ENCODE results near the gene FREM1. TPM values are rescaled to one million over a fixed set of nuclear protein-coding genes. Genes with fewer than 3 reads are reported as not detected.
A peak's percentile ranks its signal among the peaks of the same experiment; 100 is the strongest.

Gene FREM1
- total and polyA plus RNA-seq, 4 donors: 0.33 to 21.8 (median 1.3) TPM

DNA sequence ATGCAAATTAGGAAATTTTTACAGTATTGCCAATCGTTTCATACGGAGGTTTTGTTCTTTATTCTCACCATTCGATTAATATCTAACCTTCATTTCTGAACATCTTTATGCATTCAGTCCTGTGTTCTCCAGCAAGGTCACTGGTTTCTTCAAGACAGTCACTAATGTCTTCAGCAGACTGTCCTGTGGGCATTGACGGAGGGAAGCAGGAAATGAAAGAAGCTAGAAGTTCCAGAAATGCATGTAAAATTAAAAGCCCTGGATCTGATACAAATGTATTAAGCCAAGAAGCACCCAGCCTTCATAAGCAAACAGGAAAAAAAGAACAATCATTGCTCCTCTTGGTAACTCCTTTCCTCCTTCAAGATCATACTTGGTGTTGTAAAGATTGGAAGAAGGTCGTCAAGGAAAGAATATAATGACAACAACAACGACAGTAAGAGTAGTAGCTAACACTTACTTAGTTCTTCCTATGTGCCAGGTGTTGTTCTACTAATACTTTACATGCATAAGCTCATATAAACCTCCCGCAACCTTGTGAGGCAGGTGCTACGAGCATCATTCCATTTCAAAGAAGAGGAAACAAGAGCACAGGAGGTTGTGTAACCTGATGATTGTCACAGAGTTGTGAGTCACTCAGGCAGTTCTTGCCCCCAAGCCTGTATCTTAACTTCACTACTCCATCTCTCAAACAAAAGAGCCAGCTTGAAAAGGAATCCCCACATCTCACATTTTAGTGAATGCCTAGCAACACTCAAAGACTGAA is 127.8 kb downstream of the FREM1 start:
- DNase-seq: no peak
- no peak for ATAC-seq (ENCODE audit: insufficient read depth, low FRiP score)
- H3K4me3 ChIP-seq: no peak overlapping the region
- H3K4me1 ChIP-seq (ENCODE audit: control insufficient read depth in 5 of 5, insufficient read depth in 5 of 5, low read length in 5 of 5): no peaks in the 10 kb centered on the region
- peaks cover 0 to 22% (median 8%) of the 10 kb centered on the region in 4 donors for H3K36me3 ChIP-seq (ENCODE audit: control insufficient read depth in 4 of 4, insufficient read depth in 4 of 4, low read length in 4 of 4)
- H3K9ac ChIP-seq (ENCODE audit: insufficient read depth in 1 of 2, low read length in 2 of 2): no peak overlapping the region
- WGBS, 2 donors: 83 to 87% methylated on average over 8 of the region's 8 CpGs
- H3K27me3 ChIP-seq (ENCODE audit: control insufficient read depth in 3 of 3, insufficient read depth in 3 of 3, low read length in 2 of 3): no peaks in the 10 kb centered on the region
- no peak overlapping the region for H3K27ac ChIP-seq (ENCODE audit: low read depth in 1 of 2, low read length in 1 of 2)
- TF ChIP-seq, protein P1, sequence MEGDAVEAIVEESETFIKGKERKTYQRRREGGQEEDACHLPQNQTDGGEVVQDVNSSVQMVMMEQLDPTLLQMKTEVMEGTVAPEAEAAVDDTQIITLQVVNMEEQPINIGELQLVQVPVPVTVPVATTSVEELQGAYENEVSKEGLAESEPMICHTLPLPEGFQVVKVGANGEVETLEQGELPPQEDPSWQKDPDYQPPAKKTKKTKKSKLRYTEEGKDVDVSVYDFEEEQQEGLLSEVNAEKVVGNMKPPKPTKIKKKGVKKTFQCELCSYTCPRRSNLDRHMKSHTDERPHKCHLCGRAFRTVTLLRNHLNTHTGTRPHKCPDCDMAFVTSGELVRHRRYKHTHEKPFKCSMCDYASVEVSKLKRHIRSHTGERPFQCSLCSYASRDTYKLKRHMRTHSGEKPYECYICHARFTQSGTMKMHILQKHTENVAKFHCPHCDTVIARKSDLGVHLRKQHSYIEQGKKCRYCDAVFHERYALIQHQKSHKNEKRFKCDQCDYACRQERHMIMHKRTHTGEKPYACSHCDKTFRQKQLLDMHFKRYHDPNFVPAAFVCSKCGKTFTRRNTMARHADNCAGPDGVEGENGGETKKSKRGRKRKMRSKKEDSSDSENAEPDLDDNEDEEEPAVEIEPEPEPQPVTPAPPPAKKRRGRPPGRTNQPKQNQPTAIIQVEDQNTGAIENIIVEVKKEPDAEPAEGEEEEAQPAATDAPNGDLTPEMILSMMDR (IDR thresholded peaks at IDR 0.05; ENCODE audit: control extremely low read depth, extremely low read depth): no peak
- no peaks in the 10 kb centered on the region for H3K9me3 ChIP-seq (ENCODE audit: control insufficient read depth in 4 of 4, insufficient read depth in 3 of 4, low read length in 3 of 4)

DNA sequence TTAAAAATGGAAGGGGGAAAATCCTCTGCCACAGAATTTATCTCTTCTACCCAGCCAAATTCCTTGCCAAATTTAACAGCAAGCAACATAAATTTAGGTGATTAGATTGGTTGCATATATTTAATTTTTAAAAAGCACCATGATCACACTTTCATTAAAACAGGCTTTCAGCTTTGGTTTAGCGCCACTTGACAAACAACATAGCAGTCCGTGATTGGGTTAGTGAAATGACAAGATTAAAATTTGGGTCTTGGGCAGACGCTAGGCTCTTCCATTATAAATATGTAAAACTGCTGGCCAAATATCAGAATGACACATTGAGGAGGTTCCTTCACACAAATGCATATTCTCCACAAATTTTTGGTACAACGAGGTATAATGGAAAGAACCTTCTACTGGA is 129.5 kb downstream of the FREM1 start:
- Histone ChIP-seq H3K9ac (ENCODE audit: insufficient read depth in 1 of 2, low read length in 2 of 2) (no peak overlapping the region), H3K27ac (ENCODE audit: low read depth in 1 of 2, low read length in 1 of 2) (no peak overlapping the region), H3K9me3 (ENCODE audit: control insufficient read depth in 4 of 4, insufficient read depth in 3 of 4, low read length in 3 of 4) (no peaks in the 10 kb centered on the region), H3K4me1 (ENCODE audit: control insufficient read depth in 5 of 5, insufficient read depth in 5 of 5, low read length in 5 of 5) (no peaks in the 10 kb centered on the region), H3K27me3 (ENCODE audit: control insufficient read depth in 3 of 3, insufficient read depth in 3 of 3, low read length in 2 of 3) (no peaks in the 10 kb centered on the region), H3K36me3 (ENCODE audit: control insufficient read depth in 4 of 4, insufficient read depth in 4 of 4, low read length in 4 of 4) (peaks cover 0 to 22% (median 8%) of the 10 kb centered on the region in 4 donors), H3K4me3 (no peak overlapping the region)
- TF ChIP-seq, protein P1 (IDR thresholded peaks at IDR 0.05; ENCODE audit: control extremely low read depth, extremely low read depth): no peak
- DNase-seq (no peak), ATAC-seq (ENCODE audit: insufficient read depth, low FRiP score) (no peak)
- WGBS, 2 donors: 91 to 96% methylated on average over 4 of the region's 4 CpGs

DNA sequence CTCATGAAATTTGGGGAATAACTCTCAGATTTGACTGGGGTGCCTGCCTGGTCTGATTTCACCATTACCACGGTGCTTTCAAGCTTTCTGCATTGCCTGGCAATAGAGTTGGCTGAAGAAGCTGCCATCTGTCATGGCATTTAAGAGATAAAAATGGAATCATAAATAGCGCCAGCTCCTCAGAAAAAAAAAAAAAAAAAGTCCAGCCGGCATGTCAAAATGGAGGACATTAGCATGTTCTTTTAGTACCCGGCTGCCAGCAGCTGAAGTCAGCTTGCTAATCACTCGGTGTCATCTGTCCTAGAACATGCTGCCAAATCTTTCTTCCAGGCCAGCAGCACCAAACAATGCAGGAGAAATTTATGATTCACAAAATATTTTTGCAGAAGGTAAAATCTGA is 130.0 kb downstream of the FREM1 start:
- H3K4me3 ChIP-seq: no peak overlapping the region
- peak in 2 of 3 donors; percentile 31 to 52 for DNase-seq
- H3K9me3 ChIP-seq (ENCODE audit: control insufficient read depth in 4 of 4, insufficient read depth in 3 of 4, low read length in 3 of 4): no peaks in the 10 kb centered on the region
- H3K27ac ChIP-seq (ENCODE audit: low read depth in 1 of 2, low read length in 1 of 2): no peak overlapping the region
- H3K27me3 ChIP-seq (ENCODE audit: control insufficient read depth in 3 of 3, insufficient read depth in 3 of 3, low read length in 2 of 3): no peaks in the 10 kb centered on the region
- H3K4me1 ChIP-seq (ENCODE audit: control insufficient read depth in 5 of 5, insufficient read depth in 5 of 5, low read length in 5 of 5): no peaks in the 10 kb centered on the region
- H3K36me3 ChIP-seq (ENCODE audit: control insufficient read depth in 4 of 4, insufficient read depth in 4 of 4, low read length in 4 of 4): peaks cover 0 to 23% (median 9%) of the 10 kb centered on the region in 4 donors
- TF ChIP-seq, protein P1 (IDR thresholded peaks at IDR 0.05; ENCODE audit: control extremely low read depth, extremely low read depth): no peak
- WGBS, 2 donors: 83 to 86% methylated on average over 5 of the region's 5 CpGs
- no peak overlapping the region for H3K9ac ChIP-seq (ENCODE audit: insufficient read depth in 1 of 2, low read length in 2 of 2)
- no peak for ATAC-seq (ENCODE audit: insufficient read depth, low FRiP score)

All from lung (tissue), 12 donors.